ENCODE data around the gene RTL5.

- TF ChIP-seq CTCF (conservative IDR thresholded peaks at IDR 0.05; ENCODE audit: low read depth, low read length) (no peak), EZH2 (IDR thresholded peaks at IDR 0.05; ENCODE audit: borderline replicate concordance, low read depth, low read length, poor library complexity, severe bottlenecking) (no peak)
Observed at GRCh38 chrX:72097098-72097497, 34.6 kb downstream of the RTL5 start.

Data from A673 (cell line).